NCI-H2196 treated with DMSO at 0.1 percent for 48 hours (cell line): ENCODE data around the gene SERGEF.
"Not testable (repeated sequence)": the region's sequence is repeated elsewhere in the genome, so short reads cannot be mapped to it uniquely, and the experiment has no call there.

Experiments
- DNase-seq: peaks from one replicate; lab custom pipeline; 2025; ENCODE audit not compliant: unreplicated experiment; lab: John Stamatoyannopoulos, UW

The SERGEF gene

GRCh38 chr11:18000760-18001159, 12.1 kb downstream of the SERGEF start:
- DNase-seq, result no peak

- not testable (repeated sequence) for DNase-seq
Measured at GRCh38 chr11:18000128-18000527, 12.7 kb downstream of the SERGEF start.

GRCh38 chr11:17992916-17993315, 19.9 kb downstream of the SERGEF start:
- peak; percentile 17 for DNase-seq

- DNase-seq, result peak; percentile 64
Measured at GRCh38 chr11:17991783-17992433, 20.9 kb downstream of the SERGEF start.

- no peak for DNase-seq
Measured at GRCh38 chr11:17989306-17989705, 23.5 kb downstream of the SERGEF start.

GRCh38 chr11:17988465-17988864, 24.4 kb downstream of the SERGEF start:
- DNase-seq, result peak; percentile 82

- DNase-seq, result no peak
Measured at GRCh38 chr11:17987826-17988225, 25.0 kb downstream of the SERGEF start.

GRCh38 chr11:17986711-17987220, 26.1 kb downstream of the SERGEF start:
- DNase-seq, result no peak

- peak; percentile 33 for DNase-seq
Measured at GRCh38 chr11:17986007-17986710, 26.7 kb downstream of the SERGEF start.

- DNase-seq, result peak; percentile 58
Measured at GRCh38 chr11:17985517-17985916, 27.3 kb downstream of the SERGEF start.

GRCh38 chr11:17983569-17983968, 29.3 kb downstream of the SERGEF start:
- DNase-seq, result no peak

GRCh38 chr11:17979770-17980371, 33.0 kb downstream of the SERGEF start:
- peak; percentile 54 for DNase-seq

GRCh38 chr11:17978553-17979287, 34.1 kb downstream of the SERGEF start:
- DNase-seq, result peak; percentile 58

GRCh38 chr11:17976651-17977050, 36.2 kb downstream of the SERGEF start:
- no peak for DNase-seq

- no peak for DNase-seq
Measured at GRCh38 chr11:17974246-17974645, 38.6 kb downstream of the SERGEF start.

- DNase-seq, result no peak
Measured at GRCh38 chr11:17972987-17973386, 39.9 kb downstream of the SERGEF start.

- no peak for DNase-seq
Measured at GRCh38 chr11:17968206-17968605, 44.6 kb downstream of the SERGEF start.

- no peak for DNase-seq
Measured at GRCh38 chr11:17967661-17968060, 45.2 kb downstream of the SERGEF start.

GRCh38 chr11:17960091-17960490, 52.8 kb downstream of the SERGEF start:
- no peak for DNase-seq

- no peak for DNase-seq
Measured at GRCh38 chr11:17958446-17958845, 54.4 kb downstream of the SERGEF start.
